Central memory CD8-positive, alpha-beta T cell (primary cell): ENCODE data around the gene DTWD2.
"Not testable (repeated sequence)": the region's sequence is repeated elsewhere in the genome, so short reads cannot be mapped to it uniquely, and the experiment has no call there.

ENCODE experiments used
- ATAC-seq: fragments of 150-1000 bp; cut with Tn5 transposase; replicated peaks from 2 replicates; pipeline ENCODE4 v1.10.0; 2022; ENCODE audit warnings: mild to moderate bottlenecking, moderate FRiP score, moderate number of reproducible peaks; ENCODE audit not compliant: poor library complexity, severe bottlenecking; ENCODE audit errors: extremely low read depth
- DNase-seq, 2 donors: peaks; one replicate each; pipeline ENCODE4 v3.0.0; 2021; ENCODE audit warnings: low spot score in 2 of 2
- H3K27ac Mint-ChIP-seq: one replicate; pipeline ENCODE4 v1.8.0; 2022; ENCODE audit warnings: low read depth, mild to moderate bottlenecking, moderate library complexity, mixed read lengths
- H3K27me3 Mint-ChIP-seq: one replicate; pipeline ENCODE4 v1.8.0; 2022; ENCODE audit warnings: mixed read lengths
- H3K36me3 Mint-ChIP-seq: one replicate; pipeline ENCODE4 v1.8.0; 2022; ENCODE audit warnings: mild to moderate bottlenecking, moderate library complexity, mixed read lengths; ENCODE audit not compliant: insufficient read depth
- H3K4me1 Mint-ChIP-seq: one replicate; pipeline ENCODE4 v1.8.0; 2022; ENCODE audit warnings: mixed read lengths
- H3K4me3 Mint-ChIP-seq: one replicate; pipeline ENCODE4 v1.8.0; 2022; ENCODE audit warnings: mild to moderate bottlenecking, moderate library complexity, mixed read lengths
- H3K9me3 Mint-ChIP-seq: one replicate; pipeline ENCODE4 v1.8.0; 2022; ENCODE audit warnings: mixed read lengths

DTWD2 gene

GRCh38 chr5:119019949-119020348 is 31.6 kb upstream of the DTWD2 start:
- Mint-ChIP-seq H3K27ac (no peak overlapping the region), H3K36me3 (no peaks in the 10 kb centered on the region), H3K27me3 (no peaks in the 10 kb centered on the region), H3K4me1 (no peaks in the 10 kb centered on the region), H3K4me3 (no peak overlapping the region), H3K9me3 (no peaks in the 10 kb centered on the region)
- ATAC-seq (no peak), DNase-seq (no peak)

- Mint-ChIP-seq H3K27ac (no peak overlapping the region), H3K27me3 (no peaks in the 10 kb centered on the region), H3K4me1 (no peaks in the 10 kb centered on the region), H3K4me3 (no peak overlapping the region), H3K9me3 (no peaks in the 10 kb centered on the region), H3K36me3 (no peaks in the 10 kb centered on the region)
- ATAC-seq (no peak), DNase-seq (no peak)
Measured at GRCh38 chr5:119019501-119019900, 31.2 kb upstream of the DTWD2 start.

DNA sequence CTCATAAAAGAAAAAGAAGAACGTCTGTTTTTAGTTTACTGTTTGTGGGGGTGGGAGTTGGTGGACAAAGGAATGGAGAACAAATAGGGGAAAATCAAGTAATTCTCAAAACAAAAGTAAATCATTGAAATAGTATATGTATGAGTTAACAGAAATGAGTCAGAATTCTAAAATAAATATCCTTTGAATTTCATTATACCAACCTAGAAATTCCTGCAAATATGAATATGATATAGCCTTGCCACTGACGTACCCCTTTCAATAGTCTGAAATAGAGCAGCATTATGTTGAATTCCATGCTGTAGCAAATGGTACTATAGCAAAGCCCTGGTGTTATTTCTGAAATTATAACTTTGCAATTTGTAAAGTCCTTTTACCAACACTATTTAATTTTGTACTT is 29.6 kb upstream of the DTWD2 start:
- H3K36me3 Mint-ChIP-seq = no peaks in the 10 kb centered on the region
- no peaks in the 10 kb centered on the region for H3K9me3 Mint-ChIP-seq
- no peaks in the 10 kb centered on the region for H3K27me3 Mint-ChIP-seq
- H3K4me3 Mint-ChIP-seq = no peak overlapping the region
- H3K27ac Mint-ChIP-seq = no peak overlapping the region
- DNase-seq (no peak), ATAC-seq (no peak)
- H3K4me1 Mint-ChIP-seq = no peaks in the 10 kb centered on the region

- Mint-ChIP-seq H3K27me3 (no peaks in the 10 kb centered on the region), H3K4me1 (no peaks in the 10 kb centered on the region), H3K36me3 (no peaks in the 10 kb centered on the region), H3K4me3 (no peak overlapping the region), H3K27ac (no peak overlapping the region), H3K9me3 (no peaks in the 10 kb centered on the region)
- DNase-seq (no peak), ATAC-seq (no peak)
Measured at GRCh38 chr5:119016125-119016774, 27.9 kb upstream of the DTWD2 start.

DNA sequence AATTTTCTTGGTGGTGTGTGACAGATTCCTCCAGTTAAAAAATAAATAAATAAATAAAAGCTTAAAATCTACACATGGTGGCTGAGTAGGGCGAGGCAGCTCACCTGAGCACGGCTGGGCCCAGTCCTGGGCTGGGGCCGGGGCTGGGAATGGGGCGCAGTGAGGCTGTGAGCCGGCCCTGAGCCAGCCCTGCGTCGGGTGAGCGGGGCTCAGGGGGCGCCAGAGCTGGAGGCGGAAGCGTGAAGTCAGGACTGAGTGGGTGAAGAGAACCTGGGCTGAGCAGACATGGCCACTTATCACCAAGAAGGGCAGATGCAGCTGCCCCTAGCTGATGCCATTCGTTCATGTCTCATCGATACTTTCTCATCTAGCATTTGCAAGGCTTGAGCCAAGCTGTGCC is 22.8 kb upstream of the DTWD2 start:
- Mint-ChIP-seq H3K27me3 (no peaks in the 10 kb centered on the region), H3K9me3 (no peaks in the 10 kb centered on the region), H3K4me1 (no peaks in the 10 kb centered on the region), H3K27ac (no peak overlapping the region), H3K36me3 (peaks cover 2% of the 10 kb centered on the region), H3K4me3 (no peak overlapping the region)
- DNase-seq = no peak
- no peak for ATAC-seq

GRCh38 chr5:119010206-119010605 is 21.9 kb upstream of the DTWD2 start:
- H3K36me3 Mint-ChIP-seq = peaks cover 2% of the 10 kb centered on the region
- no peaks in the 10 kb centered on the region for H3K27me3 Mint-ChIP-seq
- H3K4me1 Mint-ChIP-seq = no peaks in the 10 kb centered on the region
- H3K27ac Mint-ChIP-seq = no peak overlapping the region
- H3K9me3 Mint-ChIP-seq = no peaks in the 10 kb centered on the region
- DNase-seq (no peak), ATAC-seq (no peak)
- no peak overlapping the region for H3K4me3 Mint-ChIP-seq

- Mint-ChIP-seq H3K27me3 (no peaks in the 10 kb centered on the region), H3K36me3 (peaks cover 2% of the 10 kb centered on the region), H3K4me3 (no peak overlapping the region), H3K27ac (no peak overlapping the region), H3K4me1 (no peaks in the 10 kb centered on the region), H3K9me3 (no peaks in the 10 kb centered on the region)
- ATAC-seq = no peak
- DNase-seq = no peak
Measured at GRCh38 chr5:119009131-119009530, 20.8 kb upstream of the DTWD2 start.

DNA sequence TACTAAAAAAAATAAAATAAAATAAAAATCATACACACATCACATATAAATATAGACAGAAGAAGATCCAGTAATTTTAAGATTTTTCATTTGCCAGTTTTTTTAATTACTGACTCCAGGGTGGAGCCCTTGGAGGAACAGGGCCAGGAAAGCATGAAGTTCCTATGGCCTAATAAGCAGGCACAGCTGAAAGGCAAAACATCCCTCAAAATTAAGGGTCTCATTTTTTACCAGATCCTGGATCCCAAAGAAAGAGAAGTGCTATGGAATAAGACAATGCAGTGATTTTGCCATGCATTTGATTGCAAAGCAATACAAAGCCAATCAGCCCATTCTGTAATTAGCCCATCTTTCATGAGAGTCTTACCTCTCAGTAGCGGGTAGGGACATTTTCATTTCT is 11.3 kb upstream of the DTWD2 start:
- H3K36me3 Mint-ChIP-seq = peaks cover 1% of the 10 kb centered on the region
- H3K4me1 Mint-ChIP-seq = no peaks in the 10 kb centered on the region

DNA sequence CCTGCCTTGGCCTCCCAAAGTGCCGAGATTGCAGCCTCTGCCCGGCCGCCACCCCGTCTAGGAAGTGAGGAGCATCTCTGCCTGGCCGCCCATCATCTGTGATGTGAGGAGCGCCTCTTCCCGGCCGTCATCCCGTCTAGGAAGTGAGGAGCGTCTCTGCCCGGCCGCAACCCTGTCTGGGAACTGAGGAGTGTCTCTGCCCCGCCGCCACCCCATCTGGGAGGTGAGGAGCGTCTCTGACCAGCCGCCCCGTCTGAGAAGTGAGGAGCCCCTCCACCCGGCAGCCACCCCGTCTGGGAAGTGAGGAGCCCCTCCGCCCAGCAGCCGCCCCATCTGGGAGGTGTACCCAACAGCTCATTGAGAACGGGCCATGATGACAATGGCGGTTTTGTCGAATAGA is 10.5 kb upstream of the DTWD2 start:
- not testable (repeated sequence) for H3K4me1 Mint-ChIP-seq, H3K9me3 Mint-ChIP-seq, H3K36me3 Mint-ChIP-seq, H3K27ac Mint-ChIP-seq, DNase-seq, H3K4me3 Mint-ChIP-seq, ATAC-seq
- peaks cover 43% of the 10 kb centered on the region for H3K27me3 Mint-ChIP-seq

More for the DNA sequence above, 11.3 kb upstream of the DTWD2 start:
- H3K27me3 Mint-ChIP-seq = peaks cover 43% of the 10 kb centered on the region
- peaks cover 7% of the 10 kb centered on the region for H3K9me3 Mint-ChIP-seq
- H3K4me3 Mint-ChIP-seq = no peak overlapping the region
- DNase-seq (no peak), ATAC-seq (no peak)
- no peak overlapping the region for H3K27ac Mint-ChIP-seq

DNA sequence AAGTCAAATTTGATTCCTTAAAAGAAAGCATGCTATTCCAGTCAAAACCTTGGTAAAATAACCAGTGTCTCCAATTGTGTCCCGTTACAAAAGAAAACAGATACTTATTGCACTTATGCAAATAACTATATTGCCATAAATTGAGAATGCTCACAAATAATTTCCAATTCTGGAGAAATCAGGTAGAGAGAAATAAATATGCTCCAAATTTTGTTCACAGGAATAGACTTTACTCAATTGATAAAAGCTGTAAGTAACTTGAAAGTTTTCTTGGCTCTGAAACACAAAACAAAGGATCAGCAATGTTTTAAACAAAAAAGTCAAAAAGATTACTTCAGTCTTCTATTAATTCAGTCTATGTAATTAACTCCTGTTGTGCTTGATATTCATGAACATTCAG is 7.8 kb upstream of the DTWD2 start:
- ATAC-seq (no peak), DNase-seq (no peak)
- H3K4me1 Mint-ChIP-seq = no peaks in the 10 kb centered on the region
- peaks cover 7% of the 10 kb centered on the region for H3K9me3 Mint-ChIP-seq
- H3K27me3 Mint-ChIP-seq = peaks cover 26% of the 10 kb centered on the region
- H3K4me3 Mint-ChIP-seq = no peak overlapping the region
- no peak overlapping the region for H3K27ac Mint-ChIP-seq
- H3K36me3 Mint-ChIP-seq = peaks cover 1% of the 10 kb centered on the region

- no peak overlapping the region for H3K4me3 Mint-ChIP-seq
- ATAC-seq (no peak), DNase-seq (no peak)
- H3K36me3 Mint-ChIP-seq = peaks cover 1% of the 10 kb centered on the region
- H3K27ac Mint-ChIP-seq = no peak overlapping the region
- peaks cover 11% of the 10 kb centered on the region for H3K27me3 Mint-ChIP-seq
- peaks cover 7% of the 10 kb centered on the region for H3K9me3 Mint-ChIP-seq
- no peaks in the 10 kb centered on the region for H3K4me1 Mint-ChIP-seq
Measured at GRCh38 chr5:118994595-118994994, 6.2 kb upstream of the DTWD2 start.

DNA sequence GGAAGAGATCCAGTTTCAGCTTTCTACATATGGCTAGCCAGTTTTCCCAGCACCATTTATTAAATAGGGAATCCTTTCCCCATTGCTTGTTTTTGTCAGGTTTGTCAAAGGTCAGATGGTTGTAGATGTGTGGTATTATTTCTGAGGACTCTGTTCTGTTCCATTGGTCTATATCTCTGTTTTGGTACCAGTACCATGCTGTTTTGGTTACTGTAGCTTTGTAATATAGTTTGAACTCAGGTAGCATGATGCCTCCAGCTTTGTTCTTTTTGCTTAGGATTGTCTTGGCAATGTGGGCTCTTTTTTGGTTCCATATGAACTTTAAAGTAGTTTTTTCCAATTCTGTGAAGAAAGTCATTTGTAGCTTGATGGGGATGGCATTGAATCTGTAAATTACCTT is 4.8 kb upstream of the DTWD2 start:
- not testable (repeated sequence) for H3K4me1 Mint-ChIP-seq, H3K9me3 Mint-ChIP-seq, H3K27ac Mint-ChIP-seq, DNase-seq, H3K36me3 Mint-ChIP-seq, ATAC-seq, H3K4me3 Mint-ChIP-seq
- peaks cover 10% of the 10 kb centered on the region for H3K27me3 Mint-ChIP-seq

DNA sequence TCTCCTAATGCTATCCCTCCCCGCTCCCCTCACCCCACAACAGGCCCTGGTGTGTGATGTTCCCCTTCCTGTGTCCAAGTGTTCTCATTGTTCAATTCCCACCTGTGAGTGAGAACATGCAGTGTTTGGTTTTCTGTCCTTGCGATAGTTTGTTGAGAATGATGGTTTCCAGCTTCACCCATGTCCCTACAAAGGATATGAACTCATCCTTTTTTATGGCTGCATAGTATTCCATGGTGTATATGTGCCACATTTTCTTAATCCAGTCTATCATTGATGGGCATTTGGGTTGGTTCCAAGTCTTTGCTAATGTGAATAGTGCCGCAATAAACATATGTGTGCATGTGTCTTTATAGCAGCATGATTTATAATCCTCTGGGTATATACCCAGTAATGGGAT is 3.7 kb upstream of the DTWD2 start:
- Mint-ChIP-seq H3K4me1 (peaks cover 14% of the 10 kb centered on the region), H3K27me3 (peaks cover 10% of the 10 kb centered on the region)
- not testable (repeated sequence) for H3K36me3 Mint-ChIP-seq, DNase-seq, ATAC-seq, H3K27ac Mint-ChIP-seq, H3K9me3 Mint-ChIP-seq, H3K4me3 Mint-ChIP-seq

DNA sequence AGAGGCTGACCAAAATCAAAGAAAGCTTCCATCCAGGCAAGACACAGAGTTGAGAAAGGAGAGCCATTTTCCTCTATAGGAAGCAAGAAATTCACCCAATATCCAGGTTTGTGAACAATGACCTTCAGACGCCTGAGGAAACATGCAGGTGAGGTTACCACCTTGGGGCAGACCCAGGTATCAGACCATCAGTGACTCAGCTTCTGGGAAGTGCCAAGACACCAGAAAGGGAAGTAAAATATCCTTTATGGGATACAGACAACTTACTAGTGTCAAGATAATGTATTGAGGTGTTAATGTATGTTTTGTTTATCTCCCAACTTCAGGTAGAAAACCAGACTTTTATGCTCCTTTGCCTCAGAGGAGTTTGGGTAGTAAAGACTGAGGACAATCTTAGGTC is 2.2 kb upstream of the DTWD2 start:
- no peak overlapping the region for H3K27ac Mint-ChIP-seq
- H3K4me3 Mint-ChIP-seq = no peak overlapping the region
- ATAC-seq (no peak), DNase-seq (no peak)
- peaks cover 6% of the 10 kb centered on the region for H3K9me3 Mint-ChIP-seq
- peaks cover 17% of the 10 kb centered on the region for H3K4me1 Mint-ChIP-seq
- peaks cover 8% of the 10 kb centered on the region for H3K36me3 Mint-ChIP-seq
- H3K27me3 Mint-ChIP-seq = peaks cover 7% of the 10 kb centered on the region
